ENCODE data around the gene KIAA1217.

KIAA1217 gene

DNA sequence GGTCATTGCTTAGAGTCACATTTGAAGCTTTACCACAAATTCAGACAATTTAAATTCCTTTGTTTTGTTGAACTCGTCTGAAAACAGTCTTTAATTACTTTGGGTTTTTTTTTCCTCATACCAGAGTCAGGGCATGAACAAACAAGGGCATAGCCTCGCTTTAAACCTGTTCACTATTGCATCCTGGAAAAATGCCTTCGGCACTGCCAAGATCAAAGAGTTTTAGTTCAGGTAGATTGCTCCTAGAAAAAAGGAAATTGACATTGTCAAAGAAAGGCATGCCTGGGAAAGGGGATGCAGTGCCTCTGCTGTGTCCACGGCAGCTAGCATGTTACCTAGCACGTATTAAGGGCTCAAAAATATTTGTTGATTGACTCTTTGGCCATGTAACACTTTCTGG is 279.7 kb downstream of the KIAA1217 start:
- DNase-seq (ENCODE audit: extremely low read depth, low read depth), result no peak
- TF ChIP-seq, protein P1, sequence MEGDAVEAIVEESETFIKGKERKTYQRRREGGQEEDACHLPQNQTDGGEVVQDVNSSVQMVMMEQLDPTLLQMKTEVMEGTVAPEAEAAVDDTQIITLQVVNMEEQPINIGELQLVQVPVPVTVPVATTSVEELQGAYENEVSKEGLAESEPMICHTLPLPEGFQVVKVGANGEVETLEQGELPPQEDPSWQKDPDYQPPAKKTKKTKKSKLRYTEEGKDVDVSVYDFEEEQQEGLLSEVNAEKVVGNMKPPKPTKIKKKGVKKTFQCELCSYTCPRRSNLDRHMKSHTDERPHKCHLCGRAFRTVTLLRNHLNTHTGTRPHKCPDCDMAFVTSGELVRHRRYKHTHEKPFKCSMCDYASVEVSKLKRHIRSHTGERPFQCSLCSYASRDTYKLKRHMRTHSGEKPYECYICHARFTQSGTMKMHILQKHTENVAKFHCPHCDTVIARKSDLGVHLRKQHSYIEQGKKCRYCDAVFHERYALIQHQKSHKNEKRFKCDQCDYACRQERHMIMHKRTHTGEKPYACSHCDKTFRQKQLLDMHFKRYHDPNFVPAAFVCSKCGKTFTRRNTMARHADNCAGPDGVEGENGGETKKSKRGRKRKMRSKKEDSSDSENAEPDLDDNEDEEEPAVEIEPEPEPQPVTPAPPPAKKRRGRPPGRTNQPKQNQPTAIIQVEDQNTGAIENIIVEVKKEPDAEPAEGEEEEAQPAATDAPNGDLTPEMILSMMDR (IDR thresholded peaks at IDR 0.05; ENCODE audit: low read depth, low read length, missing control alignments), result no peak
- H3K4me3 ChIP-seq (replicated peaks; ENCODE audit: low read depth, low read length), result no peak overlapping the region

DNA sequence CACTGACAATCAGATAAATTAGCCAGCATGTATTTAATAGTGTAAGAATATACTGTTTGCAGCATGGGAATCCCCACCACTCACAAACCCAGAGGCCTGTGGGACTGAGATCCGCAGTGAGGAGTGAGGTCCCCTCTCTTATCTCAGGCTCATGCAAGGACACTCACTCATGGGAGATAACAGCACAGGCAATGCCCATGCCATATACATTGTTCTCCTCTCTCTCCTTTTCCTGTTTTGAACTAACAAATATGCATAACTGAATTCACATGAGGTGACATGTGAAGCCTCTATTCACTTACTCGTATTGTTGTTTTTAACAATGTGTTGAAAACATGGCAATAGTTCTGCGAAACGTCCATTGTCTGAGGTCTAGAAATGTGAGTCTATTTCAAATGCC is 284.2 kb downstream of the KIAA1217 start:
- TF ChIP-seq, protein P1 (IDR thresholded peaks at IDR 0.05; ENCODE audit: low read depth, low read length, missing control alignments), result no peak
- no peak overlapping the region for H3K4me3 ChIP-seq (replicated peaks; ENCODE audit: low read depth, low read length)
- no peak for DNase-seq (ENCODE audit: extremely low read depth, low read depth)

DNA sequence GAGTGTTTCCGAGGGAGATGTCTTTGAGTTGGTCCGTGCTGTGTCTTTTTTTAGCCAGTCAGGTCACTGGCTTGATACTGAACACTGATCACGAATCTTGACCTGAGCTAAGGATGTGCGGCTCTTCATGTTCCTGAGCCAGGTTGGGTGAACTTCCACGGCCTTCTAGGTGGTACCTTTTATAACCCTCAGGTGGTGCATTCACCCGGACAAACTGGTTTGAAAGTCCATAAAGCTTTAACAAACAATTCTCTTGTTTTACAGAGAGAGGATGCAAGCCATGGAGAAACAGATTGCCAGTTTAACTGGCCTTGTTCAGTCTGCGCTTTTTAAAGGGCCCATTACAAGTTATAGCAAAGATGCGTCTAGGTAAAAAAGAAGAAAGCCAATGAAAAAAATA is 285.3 kb downstream of the KIAA1217 start:
- DNase-seq (ENCODE audit: extremely low read depth, low read depth), result no peak
- TF ChIP-seq, protein P1 (IDR thresholded peaks at IDR 0.05; ENCODE audit: low read depth, low read length, missing control alignments), result no peak
- H3K4me3 ChIP-seq (replicated peaks; ENCODE audit: low read depth, low read length), result no peak overlapping the region

DNA sequence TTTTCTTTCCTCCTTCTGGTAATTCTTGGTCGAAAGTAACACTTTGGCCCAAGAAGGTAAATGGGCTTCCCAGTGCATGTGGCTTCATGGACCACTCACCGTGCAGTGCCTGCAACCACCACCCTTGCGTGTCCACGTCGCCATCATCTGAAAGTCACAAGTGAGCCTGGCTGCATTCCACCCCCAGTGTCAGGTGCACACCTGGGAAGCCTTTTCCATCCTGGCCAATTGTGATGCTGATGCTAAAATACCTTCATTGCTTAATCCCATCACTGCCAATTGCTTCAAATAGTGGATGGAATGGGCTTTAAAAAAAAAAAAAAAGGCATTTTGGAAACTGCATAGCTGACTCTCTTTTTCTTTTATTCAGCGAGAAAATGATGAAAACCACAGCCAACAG is 285.8 kb downstream of the KIAA1217 start:
- no peak for DNase-seq (ENCODE audit: extremely low read depth, low read depth)
- TF ChIP-seq, protein P1 (IDR thresholded peaks at IDR 0.05; ENCODE audit: low read depth, low read length, missing control alignments), result no peak
- H3K4me3 ChIP-seq (replicated peaks; ENCODE audit: low read depth, low read length), result no peak overlapping the region

DNA sequence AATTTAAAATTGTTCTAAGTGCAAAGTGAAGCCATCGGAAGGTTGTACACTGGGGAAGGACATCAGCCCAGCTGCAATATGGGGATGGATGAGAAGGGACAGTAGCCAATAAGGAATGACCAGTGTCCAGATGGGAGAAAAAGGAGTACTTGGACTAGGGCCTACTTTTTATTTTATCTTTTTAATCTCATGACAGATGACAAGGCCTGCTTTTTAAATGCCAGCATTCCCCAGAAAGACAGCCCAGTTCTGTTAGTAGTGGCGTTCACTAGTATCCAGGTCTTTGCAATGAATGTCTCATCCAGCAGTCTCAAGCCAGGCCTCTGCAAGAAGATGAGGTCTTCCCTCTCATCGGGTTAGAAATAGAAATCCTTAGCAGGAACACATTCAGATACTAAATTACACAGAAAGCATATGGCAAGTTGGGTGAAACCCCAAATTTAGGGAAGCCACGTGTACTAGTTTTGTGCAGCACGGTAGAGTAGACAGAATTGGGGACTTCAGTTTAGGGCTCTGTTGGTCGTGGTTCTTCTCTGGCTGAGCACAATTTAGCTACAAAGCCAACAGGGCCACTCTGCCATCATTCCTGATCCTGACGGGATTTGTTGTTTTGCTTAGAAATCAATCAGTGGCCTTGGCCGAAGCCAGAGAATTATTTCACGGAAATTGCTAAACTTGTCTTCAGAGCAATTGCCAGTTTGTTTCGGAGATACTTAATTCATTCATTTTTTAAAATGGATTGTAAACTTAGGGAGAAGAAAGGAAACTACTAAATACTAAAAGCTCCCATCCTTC is 286.9 kb downstream of the KIAA1217 start:
- TF ChIP-seq, protein P1 (IDR thresholded peaks at IDR 0.05; ENCODE audit: low read depth, low read length, missing control alignments), result no peak
- no peak for DNase-seq (ENCODE audit: extremely low read depth, low read depth)
- no peak overlapping the region for H3K4me3 ChIP-seq (replicated peaks; ENCODE audit: low read depth, low read length)

DNA sequence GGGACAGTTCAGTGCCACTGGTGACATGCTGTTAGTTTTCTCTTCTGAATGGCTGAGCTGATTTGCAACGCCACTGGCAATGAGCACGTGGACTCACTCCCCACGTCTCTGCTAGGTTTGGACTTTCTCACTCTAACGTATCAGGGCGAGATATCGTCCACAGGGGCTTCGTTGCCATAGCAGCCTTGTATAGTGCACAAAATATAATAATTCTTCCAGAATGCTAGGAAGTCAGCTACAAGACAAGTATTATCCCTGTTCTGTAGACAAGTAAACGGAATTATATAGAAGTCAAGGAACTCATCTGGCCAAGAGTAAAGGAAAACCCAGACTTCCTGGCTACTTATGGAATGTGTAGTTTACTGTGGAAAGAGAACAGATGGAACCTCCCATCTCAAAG is 288.0 kb downstream of the KIAA1217 start:
- DNase-seq (ENCODE audit: extremely low read depth, low read depth), result no peak
- TF ChIP-seq, protein P1 (IDR thresholded peaks at IDR 0.05; ENCODE audit: low read depth, low read length, missing control alignments), result no peak
- no peak overlapping the region for H3K4me3 ChIP-seq (replicated peaks; ENCODE audit: low read depth, low read length)

Measured in HFF-Myc (cell line).